ENCODE data around the gene SLC16A6.
"Not testable (repeated sequence)": the region's sequence is repeated elsewhere in the genome, so short reads cannot be mapped to it uniquely, and the experiment has no call there.

Gene SLC16A6

GRCh38 chr17:68248199-68248825 lies 42.6 kb downstream of the SLC16A6 start:
- peak; percentile 66 for DNase-seq (ENCODE audit: low read depth)

GRCh38 chr17:68247445-68248198 lies 43.3 kb downstream of the SLC16A6 start, which contains the start of gene AMZ2:
Gene AMZ2, plus strand, starts transcription at chr17:68248043. Its CDS starts 2,145 bp downstream, at chr17:68250188.
- peak; percentile 86 for DNase-seq (ENCODE audit: low read depth)

GRCh38 chr17:68246271-68247028 lies 44.5 kb downstream of the SLC16A6 start:
- no peak for DNase-seq (ENCODE audit: low read depth)

GRCh38 chr17:68239632-68240366 lies 51.1 kb downstream of the SLC16A6 start:
- DNase-seq (ENCODE audit: low read depth): no peak

- DNase-seq (ENCODE audit: low read depth): no peak
Observed at GRCh38 chr17:68238871-68239253, 52.1 kb downstream of the SLC16A6 start.

GRCh38 chr17:68238164-68238870 lies 52.6 kb downstream of the SLC16A6 start:
- peak; percentile 63 for DNase-seq (ENCODE audit: low read depth)

GRCh38 chr17:68237369-68238163 lies 53.4 kb downstream of the SLC16A6 start:
- not testable (repeated sequence) for DNase-seq (ENCODE audit: low read depth)

- DNase-seq (ENCODE audit: low read depth): not testable (repeated sequence)
Observed at GRCh38 chr17:68235336-68235791, 55.6 kb downstream of the SLC16A6 start.

- peak; percentile 82 for DNase-seq (ENCODE audit: low read depth)
Observed at GRCh38 chr17:68234726-68235335, 56.1 kb downstream of the SLC16A6 start.

GRCh38 chr17:68232741-68233140 lies 58.2 kb downstream of the SLC16A6 start:
- peak; percentile 76 for DNase-seq (ENCODE audit: low read depth)

GRCh38 chr17:68231541-68231940 lies 59.4 kb downstream of the SLC16A6 start:
- no peak for DNase-seq (ENCODE audit: low read depth)

- not testable (repeated sequence) for DNase-seq (ENCODE audit: low read depth)
Observed at GRCh38 chr17:68231131-68231530, 59.8 kb downstream of the SLC16A6 start.

GRCh38 chr17:68229619-68230018 lies 61.3 kb downstream of the SLC16A6 start:
- no peak for DNase-seq (ENCODE audit: low read depth)

- no peak for DNase-seq (ENCODE audit: low read depth)
Observed at GRCh38 chr17:68228817-68229570, 61.9 kb downstream of the SLC16A6 start.

GRCh38 chr17:68228039-68228680 lies 62.8 kb downstream of the SLC16A6 start:
- not testable (repeated sequence) for DNase-seq (ENCODE audit: low read depth)

GRCh38 chr17:68225055-68225454 lies 65.9 kb downstream of the SLC16A6 start:
- DNase-seq (ENCODE audit: low read depth): not testable (repeated sequence)

- DNase-seq (ENCODE audit: low read depth): no peak
Observed at GRCh38 chr17:68222606-68223005, 68.3 kb downstream of the SLC16A6 start.

- DNase-seq (ENCODE audit: low read depth): no peak
Observed at GRCh38 chr17:68221786-68222185, 69.1 kb downstream of the SLC16A6 start.

- not testable (repeated sequence) for DNase-seq (ENCODE audit: low read depth)
Observed at GRCh38 chr17:68220786-68221185, 70.1 kb downstream of the SLC16A6 start.
